GM19240 (cell line): Measurements from ENCODE around the gene CEACAM20.
"Not testable (repeated sequence)": the region's sequence is repeated elsewhere in the genome, so short reads cannot be mapped to it uniquely, and the experiment has no call there.

ENCODE experiments used
- DNase-seq: peaks from one replicate; pipeline ENCODE4 v3.0.0; 2011; ENCODE audit warnings: low spot score; ENCODE audit not compliant: insufficient read length

The CEACAM20 gene

GRCh38 chr19:44549507-44549906 is 20.0 kb upstream of the CEACAM20 start:
- no peak for DNase-seq

DNA sequence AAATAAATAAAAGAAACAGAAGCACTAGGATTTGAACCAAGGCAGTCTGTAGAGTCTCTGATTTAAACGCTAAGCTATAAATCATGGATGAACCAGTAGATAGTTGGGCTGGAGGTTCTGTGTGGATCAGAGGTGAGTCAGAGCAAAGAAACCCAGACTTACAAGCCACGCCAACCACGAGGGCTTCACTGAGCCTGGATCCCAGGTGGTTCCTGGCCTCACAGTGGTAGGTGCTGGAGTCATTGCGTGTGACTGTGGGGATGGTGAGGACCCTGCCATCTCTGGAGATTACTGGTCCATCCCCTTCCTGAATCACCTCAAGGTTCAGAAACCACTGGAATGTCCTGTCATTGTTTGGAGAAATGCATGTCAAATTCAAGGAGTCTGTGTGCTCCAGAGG is 19.3 kb upstream of the CEACAM20 start:
- no peak for DNase-seq

DNA sequence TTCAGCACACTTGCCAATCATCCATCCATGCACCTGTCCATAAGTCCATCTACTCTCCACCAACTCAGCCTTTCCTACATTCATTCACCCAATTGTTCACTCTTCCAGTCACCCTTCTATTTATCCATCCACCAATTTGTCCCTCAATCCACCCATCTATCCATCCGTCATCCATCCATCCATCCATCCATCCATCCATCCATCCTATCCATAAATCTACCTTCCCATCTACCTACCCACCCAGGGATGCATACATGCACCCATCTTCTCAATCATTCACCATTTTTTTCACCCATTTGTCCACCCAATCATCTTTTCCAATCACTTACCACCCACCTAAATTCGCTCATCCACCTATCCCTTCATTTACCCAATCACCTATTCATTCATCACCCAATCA is 14.6 kb upstream of the CEACAM20 start:
- no peak for DNase-seq

DNA sequence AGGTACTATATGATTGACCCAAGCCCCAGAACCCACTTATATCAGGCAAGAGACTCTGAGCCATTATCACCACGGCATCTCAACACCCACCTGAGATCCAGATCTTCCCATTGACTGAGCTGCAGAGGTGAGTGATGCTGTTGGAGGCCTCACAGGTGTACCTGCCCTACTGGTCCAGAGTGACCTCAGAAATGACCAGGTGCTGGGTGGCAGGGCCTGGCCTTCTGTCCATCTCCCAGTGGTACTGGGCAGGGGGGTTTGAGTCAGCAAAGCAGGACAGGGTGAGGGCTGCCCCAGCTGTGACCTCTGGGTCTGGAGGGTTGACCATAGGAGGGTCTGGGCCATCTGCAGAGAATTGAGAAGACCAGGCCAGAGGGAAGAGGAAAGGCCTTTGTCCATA is 13.2 kb upstream of the CEACAM20 start:
- DNase-seq = no peak

- no peak for DNase-seq
These were observed 11.3 kb upstream of the CEACAM20 start for GRCh38 chr19:44540736-44541135.

DNA sequence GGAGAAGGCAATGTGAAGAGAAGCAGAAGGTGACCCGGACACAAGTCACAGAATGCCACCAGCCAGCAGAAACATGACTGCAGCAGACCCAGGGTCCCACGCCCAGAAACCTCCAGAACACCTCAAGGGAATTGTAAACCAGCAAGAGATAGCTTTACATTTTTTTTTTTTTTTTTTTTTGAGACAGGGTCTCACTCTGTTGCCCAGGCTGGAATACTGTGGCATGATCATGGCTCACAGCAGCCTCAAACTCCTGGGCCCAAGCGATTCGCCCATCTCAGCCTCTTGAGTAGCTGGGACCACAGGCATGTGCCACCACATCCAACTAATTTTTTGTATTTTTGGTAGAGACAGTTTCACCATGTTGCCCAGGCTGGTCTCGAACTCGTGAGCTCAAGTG is 10.5 kb upstream of the CEACAM20 start:
- no peak for DNase-seq

GRCh38 chr19:44539236-44539826 is 9.9 kb upstream of the CEACAM20 start:
- no peak for DNase-seq

- not testable (repeated sequence) for DNase-seq
These were observed 5.9 kb upstream of the CEACAM20 start for GRCh38 chr19:44535361-44535760.

- DNase-seq = no peak
These were observed 3.3 kb upstream of the CEACAM20 start for GRCh38 chr19:44532819-44533218.

GRCh38 chr19:44530777-44531176 is 1.3 kb upstream of the CEACAM20 start:
- DNase-seq = no peak

DNA sequence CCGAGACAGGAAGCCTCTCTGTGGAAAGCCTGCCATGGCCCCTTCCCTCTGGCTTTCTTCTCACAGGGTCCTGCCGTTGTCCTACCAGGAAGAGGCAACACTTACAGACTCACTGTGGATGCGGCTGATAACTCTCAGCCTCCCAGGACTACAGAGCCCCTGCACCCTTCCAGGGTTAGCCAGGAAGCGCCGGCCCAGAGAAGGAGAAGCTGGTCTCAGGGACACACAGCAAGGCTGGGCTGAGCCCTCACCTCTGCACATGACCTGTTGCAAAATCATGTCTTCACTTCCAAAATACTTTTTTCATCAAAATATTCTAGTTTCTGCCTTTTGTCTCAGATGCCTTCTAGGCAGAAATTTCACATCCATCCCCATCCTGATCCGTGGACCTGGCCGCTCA is 1.9 kb downstream of the CEACAM20 start:
- no peak for DNase-seq

GRCh38 chr19:44525721-44526430 is 3.6 kb downstream of the CEACAM20 start:
- DNase-seq = no peak

GRCh38 chr19:44521370-44521769 is 8.1 kb downstream of the CEACAM20 start:
- DNase-seq = no peak

- no peak for DNase-seq
These were observed 12.3 kb downstream of the CEACAM20 start for GRCh38 chr19:44517146-44517545.

DNA sequence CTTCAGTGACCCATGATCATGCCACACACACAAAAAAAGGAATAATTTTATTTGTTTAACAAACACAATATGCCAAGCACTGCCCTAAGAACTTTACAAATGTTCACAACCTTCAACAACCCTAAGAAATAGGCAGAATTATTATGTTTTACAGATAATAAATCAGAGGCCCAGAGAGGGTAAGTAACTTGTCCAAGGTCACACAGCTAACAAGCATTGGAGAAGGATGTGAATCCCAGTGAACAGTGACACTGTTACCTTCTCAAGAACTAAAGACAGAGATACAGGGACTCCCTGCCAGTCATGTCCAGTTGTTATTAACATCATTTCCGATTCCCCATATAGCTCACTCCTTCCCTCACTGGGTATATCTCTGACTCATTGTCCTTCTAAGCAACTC is 13.6 kb downstream of the CEACAM20 start:
- DNase-seq = no peak

DNA sequence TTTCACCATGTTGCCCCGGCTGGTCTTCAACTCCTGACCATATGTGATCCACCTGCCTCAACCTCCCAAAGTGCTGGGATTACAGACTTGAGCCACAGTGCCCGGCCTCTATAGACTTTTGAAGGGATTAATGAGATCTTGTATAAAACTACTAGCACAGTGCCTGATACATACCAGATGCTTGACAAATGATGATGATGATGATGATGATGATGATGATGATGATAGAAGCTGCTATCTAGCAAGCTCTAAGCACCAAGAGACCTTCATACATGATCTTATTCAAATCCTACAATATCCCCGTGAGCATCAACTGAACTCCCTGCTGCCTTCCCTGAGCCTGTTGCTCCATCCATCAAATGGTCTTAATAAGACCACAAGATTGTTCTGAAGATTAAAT is 14.4 kb downstream of the CEACAM20 start:
- no peak for DNase-seq

DNA sequence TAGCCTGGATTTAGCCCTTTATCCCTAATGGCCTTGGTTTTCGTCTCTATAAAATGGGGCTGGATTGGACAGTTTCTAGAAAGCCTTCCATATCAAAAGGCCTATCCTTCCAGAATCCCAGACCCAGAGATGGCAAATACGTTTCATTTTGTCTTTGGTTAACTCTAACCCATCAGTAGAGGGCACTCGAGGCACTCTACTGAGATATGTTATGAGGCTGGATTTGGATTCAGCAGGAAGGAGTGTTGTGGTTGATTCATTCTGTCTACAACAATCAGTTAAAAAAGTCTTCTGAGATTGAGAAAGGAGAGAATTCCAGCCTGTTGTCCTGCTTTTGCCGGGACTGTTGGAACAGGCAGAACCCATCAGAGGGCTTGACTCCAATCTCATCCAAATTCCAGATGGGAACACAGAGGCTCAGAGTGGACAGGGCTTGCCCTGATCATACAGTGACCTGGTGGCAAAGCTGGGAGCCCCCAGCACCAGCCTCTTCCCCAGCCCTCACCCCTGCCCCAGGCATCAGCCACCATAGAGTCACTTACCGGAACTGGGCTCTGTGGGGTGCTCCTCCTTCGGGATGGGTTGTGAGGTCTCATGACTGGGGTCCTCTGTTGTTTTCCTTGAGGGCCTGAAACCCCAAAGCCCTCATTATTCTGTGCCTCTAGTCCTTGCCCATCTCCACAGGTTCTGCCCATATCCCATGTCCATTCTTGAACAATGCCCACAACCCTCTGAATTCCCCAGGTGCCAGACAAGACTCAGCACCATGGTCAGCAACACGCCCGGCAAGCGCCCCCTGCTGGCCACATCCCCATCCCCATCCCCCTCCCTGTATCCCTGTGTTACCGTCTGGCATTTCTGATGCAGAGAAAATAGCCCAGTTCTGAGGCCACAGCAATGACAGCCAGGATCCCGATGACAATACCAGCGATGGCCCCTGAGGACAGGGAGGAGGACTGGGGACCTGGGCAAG is 16.9 kb downstream of the CEACAM20 start:
- DNase-seq = no peak

DNA sequence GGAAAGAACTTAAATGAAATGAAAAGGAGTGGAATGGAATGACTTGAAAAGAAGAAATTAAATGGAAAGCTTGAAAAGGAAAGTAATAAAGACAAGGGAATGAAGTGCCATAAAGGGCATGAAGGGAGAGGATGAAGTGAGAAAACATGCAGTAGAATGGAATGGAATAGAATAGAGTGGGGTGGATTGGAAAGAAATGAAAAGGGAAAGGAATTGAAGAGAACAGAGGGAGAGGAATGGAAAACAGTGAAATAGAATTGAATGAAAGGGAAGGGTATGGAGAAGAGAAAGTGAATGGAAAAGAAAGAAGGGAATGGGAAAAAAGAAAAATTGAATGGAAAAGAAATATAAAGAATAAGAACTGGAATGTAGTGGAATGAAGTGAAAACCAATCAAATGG is 20.0 kb downstream of the CEACAM20 start:
- DNase-seq = no peak

- peak; percentile 95 for DNase-seq
These were observed 29.2 kb downstream of the CEACAM20 start, which contains the start of gene ZNF180 for GRCh38 chr19:44499962-44500949. TSS of gene ZNF180 (minus strand) at chr19:44500522. CDS start at chr19:44497334, 3,188 bp downstream.

- no peak for DNase-seq
These were observed 29.9 kb downstream of the CEACAM20 start for GRCh38 chr19:44499559-44499958.

GRCh38 chr19:44498988-44499387 is 30.5 kb downstream of the CEACAM20 start:
- DNase-seq = no peak
